Mucosa of rectum (tissue), 2 donors: ENCODE data around the gene ARMC9.

Experiments
- H3K27ac ChIP-seq, 2 donors: one replicate each; pipeline ENCODE4 v1.7.0; 2013; ENCODE audit warnings: inconsistent platforms in 2 of 2, low read depth in 2 of 2, low read length in 2 of 2
- H3K27me3 ChIP-seq, 2 donors: one replicate each; pipeline ENCODE4 v1.7.0; 2013; ENCODE audit warnings: low read length in 2 of 2; ENCODE audit not compliant: control insufficient read depth in 2 of 2, insufficient read depth in 2 of 2
- H3K36me3 ChIP-seq, 2 donors: one replicate each; pipeline ENCODE4 v1.7.0; 2013; ENCODE audit warnings: low read length in 2 of 2; ENCODE audit not compliant: control insufficient read depth in 2 of 2, insufficient read depth in 2 of 2
- H3K4me1 ChIP-seq, 2 donors: one replicate each; pipeline ENCODE4 v1.7.0; 2013; ENCODE audit warnings: low read length in 2 of 2, mild to moderate bottlenecking in 1 of 2; ENCODE audit not compliant: control insufficient read depth in 2 of 2, insufficient read depth in 2 of 2
- H3K4me3 ChIP-seq, 2 donors: one replicate each; pipeline ENCODE4 v1.7.0; 2013; ENCODE audit warnings: low read length in 2 of 2
- H3K9ac ChIP-seq, 2 donors: one replicate each; pipeline ENCODE4 v1.7.0; 2013; ENCODE audit warnings: low read length in 2 of 2, low read depth in 1 of 2, mild to moderate bottlenecking in 1 of 2
- H3K9me3 ChIP-seq, 2 donors: one replicate each; pipeline ENCODE4 v1.7.0; 2013; ENCODE audit warnings: low read length in 2 of 2; ENCODE audit not compliant: control insufficient read depth in 2 of 2
- donor health status: healthy.
- donor health status: Normal muscosa, but diverticular disease.

Gene ARMC9

GRCh38 chr2:231198291-231199173 is at the start of gene ARMC9:
TSS of gene ARMC9 (plus strand) at chr2:231198631. CDS start at chr2:231206239, 7,608 bp downstream.
- Histone ChIP-seq H3K36me3 (peaks cover 0 to 1% of the 10 kb centered on the region in 2 donors), H3K27me3 (no peaks in the 10 kb centered on the region), H3K4me1 (peaks cover 7 to 11% of the 10 kb centered on the region in 2 donors), H3K27ac (peak within 1 kb of the TSS; percentile 23 to 28), H3K9ac (peak within 1 kb of the TSS; percentile 60 to 64), H3K4me3 (peak within 1 kb of the TSS; percentile 94 to 99), H3K9me3 (no peaks in the 10 kb centered on the region)

GRCh38 chr2:231152800-231153557 is 45.5 kb upstream of the ARMC9 start:
- Histone ChIP-seq H3K9me3 (no peaks in the 10 kb centered on the region), H3K4me1 (no peaks in the 10 kb centered on the region), H3K27ac (no peak overlapping the region), H3K9ac (no peak overlapping the region), H3K4me3 (no peak overlapping the region), H3K27me3 (no peaks in the 10 kb centered on the region), H3K36me3 (peaks cover 20 to 21% of the 10 kb centered on the region in 2 donors)

GRCh38 chr2:231159306-231159705 is 39.1 kb upstream of the ARMC9 start:
- peaks cover 11 to 19% of the 10 kb centered on the region in 2 donors for H3K36me3 ChIP-seq
- H3K27ac ChIP-seq: no peak overlapping the region

GRCh38 chr2:231160701-231161100 is 37.7 kb upstream of the ARMC9 start:
- Histone ChIP-seq H3K9ac (no peak overlapping the region), H3K9me3 (no peaks in the 10 kb centered on the region), H3K4me1 (peaks cover 0 to 6% of the 10 kb centered on the region in 2 donors), H3K36me3 (peaks cover 19 to 23% of the 10 kb centered on the region in 2 donors), H3K27ac (no peak overlapping the region), H3K4me3 (no peak overlapping the region), H3K27me3 (no peaks in the 10 kb centered on the region)

More at GRCh38 chr2:231159306-231159705, 39.1 kb upstream of the ARMC9 start:
- no peaks in the 10 kb centered on the region for H3K27me3 ChIP-seq
- H3K9me3 ChIP-seq: no peaks in the 10 kb centered on the region
- no peak overlapping the region for H3K4me3 ChIP-seq
- peaks cover 0 to 6% of the 10 kb centered on the region in 2 donors for H3K4me1 ChIP-seq
- H3K9ac ChIP-seq: no peak overlapping the region

GRCh38 chr2:231161252-231161839 is 37.1 kb upstream of the ARMC9 start:
- H3K4me3 ChIP-seq: no peak overlapping the region
- no peaks in the 10 kb centered on the region for H3K27me3 ChIP-seq
- no peak overlapping the region for H3K9ac ChIP-seq
- peaks cover 0 to 6% of the 10 kb centered on the region in 2 donors for H3K4me1 ChIP-seq
- peaks cover 22 to 30% of the 10 kb centered on the region in 2 donors for H3K36me3 ChIP-seq
- H3K9me3 ChIP-seq: no peaks in the 10 kb centered on the region
- peak overlapping the region; percentile 33 to 61 for H3K27ac ChIP-seq

GRCh38 chr2:231161877-231162329 is 36.5 kb upstream of the ARMC9 start:
- H3K4me3 ChIP-seq: no peak overlapping the region
- no peaks in the 10 kb centered on the region for H3K27me3 ChIP-seq
- peaks cover 0 to 6% of the 10 kb centered on the region in 2 donors for H3K4me1 ChIP-seq
- peaks cover 28 to 35% of the 10 kb centered on the region in 2 donors for H3K36me3 ChIP-seq
- H3K27ac ChIP-seq: peak overlapping the region; percentile 46 to 61
- no peak overlapping the region for H3K9ac ChIP-seq
- H3K9me3 ChIP-seq: no peaks in the 10 kb centered on the region

GRCh38 chr2:231163011-231163410 is 35.4 kb upstream of the ARMC9 start:
- no peak overlapping the region for H3K27ac ChIP-seq

GRCh38 chr2:231163414-231164095 is 34.9 kb upstream of the ARMC9 start:
- H3K27me3 ChIP-seq: no peaks in the 10 kb centered on the region
- no peak overlapping the region for H3K9ac ChIP-seq
- peaks cover 36 to 45% of the 10 kb centered on the region in 2 donors for H3K36me3 ChIP-seq
- H3K4me1 ChIP-seq: peaks cover 0 to 6% of the 10 kb centered on the region in 2 donors
- no peaks in the 10 kb centered on the region for H3K9me3 ChIP-seq
- no peak overlapping the region for H3K4me3 ChIP-seq
- H3K27ac ChIP-seq: no peak overlapping the region

More at GRCh38 chr2:231163011-231163410, 35.4 kb upstream of the ARMC9 start:
- Histone ChIP-seq H3K4me3 (no peak overlapping the region), H3K27me3 (no peaks in the 10 kb centered on the region), H3K9ac (no peak overlapping the region), H3K4me1 (peaks cover 0 to 6% of the 10 kb centered on the region in 2 donors), H3K36me3 (peaks cover 36 to 45% of the 10 kb centered on the region in 2 donors), H3K9me3 (no peaks in the 10 kb centered on the region)

- Histone ChIP-seq H3K4me1 (no peaks in the 10 kb centered on the region), H3K9ac (no peak overlapping the region), H3K9me3 (no peaks in the 10 kb centered on the region), H3K27me3 (no peaks in the 10 kb centered on the region), H3K4me3 (no peak overlapping the region), H3K36me3 (peaks cover 41 to 72% of the 10 kb centered on the region in 2 donors), H3K27ac (no peak overlapping the region)
Observed at GRCh38 chr2:231167745-231168459, 30.5 kb upstream of the ARMC9 start.
